Measurements from ENCODE around the gene WDR7. TPM values are rescaled to one million over a fixed set of nuclear protein-coding genes. Genes with fewer than 3 reads are reported as not detected.

Gene WDR7
- total and polyA plus RNA-seq, 9 of the 15 experiments (the other 6 are each of a cell fraction or from before 2014, with no cell fraction given): 1.4 to 9.4 (median 5.3) TPM

DNA sequence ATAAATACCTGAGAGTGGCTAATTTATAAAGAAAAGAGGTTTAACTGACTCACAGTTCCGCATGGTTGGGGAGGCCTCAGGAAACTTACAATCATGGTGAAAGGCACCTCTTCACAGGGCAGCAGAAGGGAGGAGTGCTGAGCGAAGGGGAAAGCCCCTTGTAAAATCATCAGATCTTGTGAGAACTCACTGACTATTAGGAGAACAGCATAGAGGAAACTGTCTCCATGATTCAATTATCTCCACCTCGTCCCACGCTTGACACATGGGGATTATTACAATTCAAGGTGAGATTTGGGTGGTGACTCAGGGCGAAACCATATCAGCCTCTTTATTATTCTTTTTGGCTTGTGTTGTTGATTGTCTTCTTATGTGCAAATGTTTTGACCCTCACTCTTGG is 76.2 kb downstream of the WDR7 start (continued):
- TF ChIP-seq MEIS2 (IDR thresholded peaks at IDR 0.05; ENCODE audit: partially characterized antibody) (no peak), KHSRP (IDR thresholded peaks at IDR 0.05) (no peak), CCNT2 (IDR thresholded peaks at IDR 0.05; ENCODE audit: borderline replicate concordance, extremely low read depth, insufficient read length, low read depth, low read length) (no peak), POLR3G (IDR thresholded peaks at IDR 0.05; ENCODE audit: extremely low read depth, insufficient read length, insufficient replicate concordance) (no peak)
- TF ChIP-seq, protein P1, sequence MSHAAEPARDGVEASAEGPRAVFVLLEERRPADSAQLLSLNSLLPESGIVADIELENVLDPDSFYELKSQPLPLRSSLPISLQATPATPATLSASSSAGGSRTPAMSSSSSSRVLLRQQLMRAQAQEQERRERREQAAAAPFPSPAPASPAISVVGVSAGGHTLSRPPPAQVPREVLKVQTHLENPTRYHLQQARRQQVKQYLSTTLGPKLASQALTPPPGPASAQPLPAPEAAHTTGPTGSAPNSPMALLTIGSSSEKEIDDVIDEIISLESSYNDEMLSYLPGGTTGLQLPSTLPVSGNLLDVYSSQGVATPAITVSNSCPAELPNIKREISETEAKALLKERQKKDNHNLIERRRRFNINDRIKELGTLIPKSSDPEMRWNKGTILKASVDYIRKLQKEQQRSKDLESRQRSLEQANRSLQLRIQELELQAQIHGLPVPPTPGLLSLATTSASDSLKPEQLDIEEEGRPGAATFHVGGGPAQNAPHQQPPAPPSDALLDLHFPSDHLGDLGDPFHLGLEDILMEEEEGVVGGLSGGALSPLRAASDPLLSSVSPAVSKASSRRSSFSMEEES (CRISPR knock-in tag; IDR thresholded peaks at IDR 0.05): no peak

DNA sequence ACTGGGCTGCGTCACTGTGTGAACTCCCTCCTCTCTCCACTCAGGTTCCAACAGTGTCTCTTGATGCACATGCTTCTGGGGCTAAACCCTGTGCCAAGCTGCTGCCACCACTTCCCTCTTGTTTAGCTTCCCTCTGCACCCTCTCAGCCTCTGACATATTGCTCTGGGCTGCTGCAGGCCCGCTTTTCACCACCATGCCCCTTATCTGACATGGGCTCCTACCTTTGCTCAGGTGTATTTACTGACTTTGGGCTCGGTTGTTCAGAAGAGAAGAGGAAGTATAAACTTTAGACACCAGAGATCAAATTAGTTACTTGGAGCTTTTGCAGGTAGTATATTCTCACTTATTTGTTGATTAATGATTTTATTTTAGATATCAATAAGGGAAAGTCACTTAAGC is 77.6 kb downstream of the WDR7 start:
- intact Hi-C loops (cut with micrococcal nuclease): no loop called here
- no peak for FAIRE-seq
- TF ChIP-seq TAF7 (tag; IDR thresholded peaks at IDR 0.05): no peak
- no peak for TF ChIP-seq ZNF311 (CRISPR knock-in tag; IDR thresholded peaks at IDR 0.05)
- no peak for TF ChIP-seq RBM14 (IDR thresholded peaks at IDR 0.05; ENCODE audit: borderline replicate concordance, insufficient read depth, low read depth, low read length)
- no peak for TF ChIP-seq TEAD2 (tag; IDR thresholded peaks at IDR 0.05)
- TF ChIP-seq COPS2 (conservative IDR thresholded peaks at IDR 0.05): no peak
- TF ChIP-seq ZNF561 (CRISPR knock-in tag; conservative IDR thresholded peaks at IDR 0.05): no peak
- TF ChIP-seq ZNF75A (CRISPR knock-in tag; IDR thresholded peaks at IDR 0.05): no peak
- no peak for TF ChIP-seq ZNF253 (CRISPR knock-in tag; conservative IDR thresholded peaks at IDR 0.05)
- no peak for TF ChIP-seq RREB1 (CRISPR knock-in tag; IDR thresholded peaks at IDR 0.05)
- TF ChIP-seq WHSC1 (IDR thresholded peaks at IDR 0.05; ENCODE audit: low read length): no peak
- no peak for TF ChIP-seq POLR3G (IDR thresholded peaks at IDR 0.05; ENCODE audit: extremely low read depth, insufficient read length, insufficient replicate concordance)
- TF ChIP-seq HSF4 (CRISPR knock-in tag; IDR thresholded peaks at IDR 0.05; ENCODE audit: borderline replicate concordance): no peak

More for the DNA sequence above, 77.6 kb downstream of the WDR7 start:
- no peaks in the 10 kb centered on the region for H3K9me3 ChIP-seq (replicated peaks; ENCODE audit: control insufficient read depth, insufficient read depth, low read depth, low read length)
- H3K79me2 ChIP-seq (ENCODE audit: control insufficient read depth, insufficient read depth, low read length): no peaks in the 10 kb centered on the region
- no peak overlapping the region for H3K4me3 ChIP-seq
- H4K20me1 ChIP-seq (replicated peaks; ENCODE audit: control insufficient read depth, insufficient read depth, low read length): no peaks in the 10 kb centered on the region
- DNase-seq (ENCODE audit: extremely low read depth in 1 of 4, low spot score in 3 of 4) (no peak), ATAC-seq (no peak)
- 58% methylated on average over 3 of the region's 3 CpGs for WGBS (ENCODE audit: insufficient coverage, low coverage, missing lambda C conversion rate)
- H3K27ac ChIP-seq (ENCODE audit: extremely low read depth, low read depth, low read length): no peak overlapping the region
- BruUV-seq (replicated peaks): no TSS peak
- no peak overlapping the region for H3K4me2 ChIP-seq (ENCODE audit: insufficient read depth, low read length)
- H3K9me1 ChIP-seq (ENCODE audit: control insufficient read depth, insufficient read depth, low read length): no peaks in the 10 kb centered on the region
- POLR2A ChIA-PET: no interaction called here
- H3K9ac ChIP-seq (ENCODE audit: insufficient read depth in 1 of 2, low read depth in 2 of 2, low read length in 2 of 2): no peak overlapping the region
- H3K4me1 ChIP-seq (replicated peaks in 1 of 2; ENCODE audit: control insufficient read depth in 2 of 2, insufficient read depth in 2 of 2, low read length in 2 of 2): no peaks in the 10 kb centered on the region
- H2AFZ ChIP-seq (ENCODE audit: low read depth, low read length): no peak overlapping the region
- in situ Hi-C loops (cut with MboI): no loop called here
- H3K27me3 ChIP-seq (ENCODE audit: control insufficient read depth in 2 of 2, insufficient read depth in 2 of 2, low read length in 2 of 2): no peaks in the 10 kb centered on the region
- no peaks in the 10 kb centered on the region for H3K36me3 ChIP-seq (ENCODE audit: control insufficient read depth, insufficient read depth, low read length)
- CTCF ChIA-PET (ENCODE audit: low intra/inter-chr PET ratio): no interaction called here

Measured in K562 (cell line).